DLD1 (cell line): ENCODE results near the gene BDP1.
"Not testable (repeated sequence)": the region's sequence is repeated elsewhere in the genome, so short reads cannot be mapped to it uniquely, and the experiment has no call there.

ENCODE experiments used
- in situ Hi-C: cut with HindIII; loops from 2 replicates; pipeline ENCODE4 v1.10.0; 2017; ENCODE audit warnings: low sequenced_read_pairs

BDP1 gene

DNA sequence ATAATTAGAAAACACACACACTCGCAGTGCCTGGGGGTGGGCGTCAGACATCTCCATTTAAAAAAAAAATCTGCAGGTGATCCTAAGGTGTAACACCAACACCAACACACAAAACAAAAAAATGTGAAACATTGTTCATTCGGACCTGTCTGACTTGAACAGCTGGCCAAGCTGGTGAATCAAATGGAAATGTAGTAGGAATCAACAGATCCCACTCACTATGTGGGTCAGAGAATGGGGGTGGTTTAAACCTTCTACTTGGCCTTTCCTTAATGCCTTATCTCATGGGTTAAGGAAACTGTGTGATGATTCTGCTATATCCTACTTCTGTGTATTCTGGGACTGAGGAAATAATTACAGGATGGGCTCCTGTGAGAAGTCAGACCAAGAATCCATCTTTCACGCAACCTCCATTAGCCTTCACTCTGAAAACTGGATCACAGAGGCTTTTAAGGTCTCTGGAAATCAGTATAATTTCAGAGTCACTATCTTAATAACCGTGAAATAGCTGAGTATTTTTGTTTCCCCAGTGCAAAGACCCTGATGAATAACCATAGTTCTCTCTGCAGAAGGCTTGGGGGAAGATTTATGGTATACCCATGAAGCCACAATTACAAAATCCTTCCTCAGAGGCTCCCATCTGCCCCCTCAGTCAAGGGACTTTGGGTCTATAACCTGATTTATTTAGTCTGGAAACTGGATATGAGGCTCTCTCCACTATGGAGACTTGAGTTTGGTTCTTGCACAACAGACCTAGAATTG lies 114.5 kb downstream of the BDP1 start:
- in situ Hi-C loops: no loop called here

DNA sequence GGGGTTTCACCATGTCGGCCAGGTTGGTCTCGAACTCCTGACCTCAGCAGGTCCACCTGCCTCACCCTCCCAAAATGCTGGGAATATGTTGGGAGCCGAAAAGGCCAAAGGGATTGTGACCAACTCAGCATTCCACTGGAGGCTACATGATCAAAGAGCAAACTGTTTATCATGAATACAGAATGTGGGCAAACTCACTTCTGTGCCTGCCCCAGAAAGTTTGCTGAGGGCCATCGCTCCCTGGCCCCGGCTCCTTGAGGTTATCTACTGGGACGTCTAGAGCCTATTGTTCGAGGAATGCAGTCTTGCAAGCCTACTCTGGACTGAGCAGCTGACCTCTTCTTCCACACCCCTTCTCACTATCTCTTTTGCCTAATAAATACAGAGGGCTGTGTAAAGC lies 116.4 kb downstream of the BDP1 start:
- in situ Hi-C loops: not testable (repeated sequence)

DNA sequence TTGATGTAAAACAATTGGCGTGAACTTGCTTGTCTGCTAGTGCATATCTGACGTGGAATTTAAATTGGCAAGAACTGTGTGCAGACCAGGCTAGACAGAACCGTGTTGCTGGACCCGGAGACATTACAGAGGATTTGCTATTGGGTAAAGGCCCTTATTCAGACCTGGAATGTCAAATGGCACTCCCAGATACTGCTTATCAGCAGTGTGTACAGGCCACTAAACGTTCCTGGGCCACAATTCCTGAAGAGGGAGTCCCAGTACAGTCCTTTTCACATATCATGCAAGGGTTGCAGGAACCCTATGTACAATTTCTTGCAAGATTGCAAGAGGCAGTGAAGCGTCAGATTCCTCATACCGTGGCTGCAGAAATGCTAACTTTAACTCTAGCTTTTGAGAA lies 118.1 kb downstream of the BDP1 start:
- in situ Hi-C loops: no loop called here

DNA sequence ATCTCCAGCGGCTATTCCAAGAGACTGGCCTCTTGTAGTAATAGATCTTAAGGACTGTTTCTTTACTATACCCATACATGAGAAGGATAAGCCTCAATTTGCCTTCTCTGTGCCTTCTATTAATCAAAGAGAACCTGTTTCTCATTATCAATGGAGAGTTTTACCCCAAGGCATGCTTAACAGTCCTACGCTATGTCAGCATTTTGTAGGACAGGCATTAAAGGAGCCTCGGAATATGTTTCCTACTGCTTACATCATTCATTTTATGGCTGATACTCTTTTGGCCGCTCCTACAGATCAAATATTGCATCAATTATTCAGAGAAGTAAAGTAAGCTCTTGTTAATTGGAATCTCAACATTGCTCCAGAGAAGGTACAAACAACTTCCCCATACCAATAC lies 120.1 kb downstream of the BDP1 start:
- in situ Hi-C loops: not testable (repeated sequence)

DNA sequence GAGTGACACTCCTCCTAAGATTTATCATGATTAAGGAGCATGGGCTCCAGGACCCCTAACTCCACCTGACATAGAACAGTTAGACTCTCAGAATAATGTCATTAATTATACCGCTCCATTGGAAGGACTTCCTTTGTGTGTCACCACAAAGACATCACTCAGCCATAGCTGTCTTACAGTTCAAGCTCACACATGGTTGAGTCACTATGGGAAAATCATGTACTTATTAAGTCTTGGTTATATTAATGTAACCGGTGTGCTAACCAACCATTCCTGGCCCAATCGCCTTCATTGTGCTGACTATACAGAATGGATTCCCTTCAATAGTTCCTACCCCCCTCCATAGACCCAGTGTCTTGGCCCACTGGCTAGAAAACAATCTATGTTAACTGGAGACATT lies 120.8 kb downstream of the BDP1 start:
- in situ Hi-C loops: no loop called here

DNA sequence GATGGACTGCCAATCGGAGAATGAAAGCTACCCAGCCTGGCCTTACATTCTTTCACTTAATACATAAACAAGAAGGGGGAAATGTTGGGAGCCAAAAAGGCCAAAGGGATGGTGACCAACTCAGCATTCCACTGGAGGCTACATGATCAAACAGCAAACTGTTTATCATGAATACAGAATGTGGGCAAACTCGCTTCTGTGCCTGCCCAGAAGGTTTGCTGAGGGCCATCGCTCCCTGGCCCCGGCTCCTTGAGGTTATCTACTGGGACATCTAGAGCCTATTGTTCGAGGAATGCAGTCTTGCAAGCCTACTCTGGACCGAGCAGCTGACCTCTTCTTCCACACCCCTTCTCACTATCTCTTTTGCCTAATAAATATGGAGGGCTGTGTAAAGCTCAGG lies 122.4 kb downstream of the BDP1 start:
- in situ Hi-C loops: not testable (repeated sequence)

DNA sequence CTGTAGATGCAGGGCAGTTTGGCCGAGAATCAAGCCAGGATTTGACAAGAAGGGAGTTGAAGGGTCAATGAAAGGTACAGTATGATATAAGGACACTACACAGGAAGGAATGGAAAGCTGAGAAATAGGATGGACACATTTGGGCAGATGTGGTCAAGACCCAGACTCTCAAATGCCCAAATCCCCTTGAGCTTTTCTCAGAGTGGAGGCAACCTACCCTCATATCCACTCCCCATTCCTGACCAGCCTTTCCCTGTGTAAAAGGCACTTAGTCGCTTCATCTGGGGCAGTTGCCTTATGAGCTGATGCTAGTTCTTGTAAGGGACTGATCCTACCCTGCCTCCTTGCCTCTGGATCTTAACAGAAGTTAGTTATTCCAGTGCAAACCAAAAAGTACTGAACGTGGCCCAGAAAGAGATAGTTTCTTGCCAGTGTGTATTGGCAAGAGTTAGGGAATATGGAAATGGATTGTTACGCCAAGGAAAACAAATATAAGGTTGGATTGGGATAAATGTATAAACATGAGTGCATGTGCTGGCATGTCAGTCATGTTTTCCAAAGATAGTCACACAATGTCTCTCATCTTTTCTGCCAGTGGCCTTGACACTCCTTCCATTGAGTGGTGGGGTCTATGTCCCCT lies 127.6 kb downstream of the BDP1 start:
- in situ Hi-C loops: no loop called here

DNA sequence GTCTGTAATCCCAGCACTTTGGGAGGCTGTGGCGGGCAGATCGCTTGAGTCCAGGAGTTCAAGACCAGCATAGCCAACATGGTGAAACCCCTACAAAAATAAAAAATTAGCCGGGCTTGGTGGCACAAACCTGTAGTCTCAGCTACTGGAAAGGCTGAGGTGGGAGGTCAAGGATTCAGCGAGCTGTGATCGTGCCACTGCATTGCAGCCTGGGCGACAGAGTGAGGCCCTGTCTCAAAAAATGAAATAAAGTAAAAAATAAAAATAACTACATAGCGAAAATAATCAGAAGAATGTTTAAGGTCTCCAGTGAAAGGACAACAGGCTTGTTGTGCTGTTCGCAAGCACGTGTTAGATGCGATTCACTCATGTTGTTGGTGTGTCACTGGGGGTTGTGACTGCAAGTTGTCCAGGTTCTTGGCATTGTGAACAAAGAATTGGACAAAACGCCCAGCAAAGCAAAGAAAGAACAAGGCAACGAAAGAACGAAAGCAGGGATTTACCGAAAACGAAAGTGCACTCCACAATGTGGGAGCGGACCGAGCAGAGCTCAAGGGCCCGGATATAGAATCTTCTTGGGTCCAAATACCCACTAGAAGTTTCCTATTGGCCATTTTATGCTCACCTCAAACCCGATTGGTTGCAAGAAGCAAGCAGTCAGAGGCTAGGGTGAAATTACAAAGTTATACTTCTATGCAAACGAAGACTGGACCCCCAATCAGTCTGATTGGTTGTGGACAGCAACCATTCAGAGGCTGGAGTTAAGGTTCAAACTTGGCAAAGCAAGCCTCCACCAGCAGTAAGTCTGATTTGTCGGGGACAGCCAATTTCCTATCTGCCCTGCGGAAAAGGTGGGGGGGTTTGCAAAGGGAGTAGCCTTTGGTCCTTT lies 130.8 kb downstream of the BDP1 start:
- in situ Hi-C loops: no loop called here

DNA sequence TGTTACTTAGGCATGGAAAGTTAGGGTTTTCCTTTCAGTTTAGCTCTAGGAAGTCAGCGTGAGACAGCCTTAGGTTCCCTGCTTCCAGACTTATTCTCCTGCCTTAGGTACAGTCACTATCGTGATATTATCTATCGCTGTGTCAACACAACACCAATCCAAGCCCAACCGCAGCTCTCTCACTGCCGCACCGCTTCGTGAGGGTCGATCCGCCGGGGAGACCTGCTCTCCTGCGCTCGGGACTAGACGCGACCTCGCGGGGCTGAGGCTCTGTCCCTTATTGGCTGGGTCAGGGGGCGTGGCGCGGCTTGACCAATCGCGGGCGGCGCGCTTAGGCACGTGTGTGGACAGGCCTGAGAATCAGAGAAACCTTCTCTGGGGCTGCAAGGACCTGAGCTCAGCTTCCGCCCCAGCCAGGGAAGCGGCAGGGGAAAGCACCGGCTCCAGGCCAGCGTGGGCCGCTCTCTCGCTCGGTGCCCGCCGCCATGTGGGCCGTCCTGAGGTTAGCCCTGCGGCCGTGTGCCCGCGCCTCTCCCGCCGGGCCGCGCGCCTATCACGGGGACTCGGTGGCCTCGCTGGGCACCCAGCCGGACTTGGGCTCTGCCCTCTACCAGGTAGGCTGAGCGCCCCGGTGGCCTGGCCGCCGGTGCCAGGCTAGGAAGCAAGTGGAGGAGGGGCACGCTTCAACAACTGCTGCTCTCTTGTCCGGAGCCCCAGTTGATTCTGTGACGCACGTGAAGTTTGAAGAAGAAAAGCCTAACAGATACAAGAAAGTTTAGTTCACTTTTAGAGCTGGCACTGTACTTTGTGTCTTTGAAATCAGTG lies 131.7 kb downstream of the BDP1 start, which contains the start of gene MCCC2:
Gene MCCC2, plus strand, starts transcription at position 400 of the 825 bp plus-strand sequence. Its CDS starts 86 bp downstream, at position 486.
- in situ Hi-C loops: no loop called here

DNA sequence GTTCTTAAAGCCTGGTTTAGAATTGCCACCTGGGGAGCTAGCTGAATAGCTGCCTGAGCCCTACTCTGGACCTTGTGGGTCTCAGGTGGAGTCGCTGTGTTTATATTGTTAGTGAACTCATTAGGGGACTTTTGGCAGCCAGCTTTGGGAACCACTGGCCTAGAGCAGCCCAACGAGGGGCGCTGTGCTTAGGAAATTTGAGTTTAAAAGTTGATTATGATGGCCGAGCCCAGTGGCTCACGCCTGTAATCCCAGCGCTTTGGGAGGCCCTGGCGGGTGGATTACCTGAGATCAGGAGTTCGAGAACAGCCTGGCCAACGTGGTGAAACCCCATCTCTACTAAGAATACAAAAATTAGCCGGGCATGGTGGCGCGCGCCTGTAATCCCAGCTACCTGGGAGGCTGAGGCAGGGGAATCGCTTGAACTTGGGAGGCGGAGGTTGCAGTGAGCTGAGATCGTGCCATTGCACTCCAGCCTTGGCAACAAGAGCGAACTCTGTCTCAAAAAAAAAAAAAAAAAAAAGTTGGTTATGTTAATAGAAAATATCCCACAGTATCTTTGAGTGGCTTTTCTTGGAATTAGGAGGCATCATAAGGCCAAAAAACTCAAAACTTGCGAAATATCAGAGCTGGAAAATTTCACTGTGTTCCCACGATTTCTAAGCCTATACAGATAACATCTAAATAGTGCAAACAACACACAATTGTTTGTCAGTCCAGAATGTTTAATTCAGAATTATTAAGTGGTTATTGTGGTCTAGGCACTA lies 132.5 kb downstream of the BDP1 start:
- in situ Hi-C loops: no loop called here

DNA sequence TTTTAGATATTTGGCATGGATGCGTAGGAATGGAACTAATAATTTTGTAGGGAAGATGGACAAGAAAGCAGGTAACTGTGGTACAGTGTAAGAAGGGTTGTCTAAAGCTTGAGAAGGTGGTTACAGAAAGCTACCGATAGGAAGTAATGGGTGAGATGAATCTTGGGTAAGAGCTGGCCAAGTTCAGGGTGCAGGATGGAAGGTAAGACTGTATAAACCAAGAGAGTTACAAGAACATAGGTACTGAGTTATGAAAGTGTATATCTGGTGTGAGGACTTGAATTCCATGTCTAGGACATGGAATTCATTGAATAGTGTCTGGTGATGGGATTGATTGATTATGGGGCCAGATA lies 133.1 kb downstream of the BDP1 start:
- in situ Hi-C loops: no loop called here

DNA sequence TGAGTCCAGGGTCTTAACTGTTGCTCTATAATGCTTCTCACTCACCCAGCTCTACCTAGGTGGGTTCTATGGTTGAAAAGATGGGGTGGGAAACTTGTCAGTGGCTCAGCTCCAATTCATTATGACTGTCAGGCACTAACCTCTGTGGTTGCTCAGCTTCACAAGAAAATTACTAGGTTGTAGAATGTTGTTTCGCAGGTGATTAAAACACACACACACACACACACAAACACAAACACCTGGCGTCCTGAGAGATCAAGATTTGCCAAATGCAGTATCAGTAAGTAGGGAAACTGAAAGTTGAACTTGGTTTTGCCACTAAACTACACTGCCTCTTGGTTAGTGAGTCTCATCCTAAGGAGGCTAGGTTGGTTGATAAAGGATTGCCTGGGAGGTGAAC lies 134.5 kb downstream of the BDP1 start:
- in situ Hi-C loops: no loop called here

DNA sequence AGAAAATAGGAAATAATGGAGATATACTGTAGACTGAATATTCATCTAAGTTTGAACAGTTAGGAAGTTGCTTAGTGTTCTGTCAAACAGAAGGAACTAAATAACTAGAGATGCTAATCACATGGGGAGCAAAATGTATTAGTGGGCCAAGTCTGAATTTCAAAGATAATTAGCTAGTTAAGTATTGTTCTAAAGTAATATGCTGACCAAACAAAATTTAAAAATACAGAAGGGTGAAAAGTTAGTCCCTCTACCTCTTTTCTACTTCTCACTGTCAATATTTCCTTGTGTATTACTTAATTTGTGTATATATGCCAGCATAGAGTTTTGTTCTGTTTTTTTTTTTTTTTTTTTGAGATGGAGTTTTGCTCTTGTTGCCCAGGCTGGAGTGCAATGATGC lies 135.6 kb downstream of the BDP1 start:
- in situ Hi-C loops: no loop called here

DNA sequence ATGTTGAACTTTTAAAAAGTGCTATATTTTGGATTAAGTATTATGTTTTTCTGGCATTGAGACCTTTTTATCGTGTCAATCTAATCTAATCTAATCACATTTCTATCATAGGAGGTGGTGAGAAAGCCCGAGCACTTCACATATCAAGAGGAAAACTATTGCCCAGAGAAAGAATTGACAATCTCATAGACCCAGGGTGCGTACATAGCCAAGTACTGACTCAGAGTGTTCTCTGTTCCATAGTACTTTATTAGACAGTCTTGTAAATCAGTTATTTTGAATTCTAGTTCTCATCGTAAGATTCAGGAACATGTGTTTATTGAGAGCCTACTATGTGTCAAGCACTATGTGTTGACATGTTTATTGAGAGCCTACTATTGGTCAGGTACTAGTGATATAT lies 140.7 kb downstream of the BDP1 start:
- in situ Hi-C loops: no loop called here

DNA sequence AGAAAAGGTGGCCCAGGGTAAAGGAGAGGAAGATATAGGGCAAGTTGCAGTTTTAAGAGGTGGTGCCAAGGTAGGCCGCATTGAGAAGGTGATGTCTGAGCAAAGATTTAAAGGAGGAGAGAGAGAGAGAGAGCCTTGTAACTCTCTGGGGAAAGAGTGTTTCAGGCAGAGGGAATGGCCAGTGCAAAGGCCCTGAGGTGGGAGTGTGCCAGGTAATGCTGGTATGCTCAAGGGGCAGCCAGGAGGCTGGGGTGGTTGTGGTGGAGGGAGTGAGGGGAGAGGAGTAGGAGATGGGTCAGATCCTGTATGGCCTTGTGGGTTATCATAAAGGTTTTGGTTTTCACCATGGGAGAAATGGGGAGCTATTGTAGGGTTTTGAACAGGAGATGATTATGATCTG lies 141.6 kb downstream of the BDP1 start:
- in situ Hi-C loops: no loop called here

DNA sequence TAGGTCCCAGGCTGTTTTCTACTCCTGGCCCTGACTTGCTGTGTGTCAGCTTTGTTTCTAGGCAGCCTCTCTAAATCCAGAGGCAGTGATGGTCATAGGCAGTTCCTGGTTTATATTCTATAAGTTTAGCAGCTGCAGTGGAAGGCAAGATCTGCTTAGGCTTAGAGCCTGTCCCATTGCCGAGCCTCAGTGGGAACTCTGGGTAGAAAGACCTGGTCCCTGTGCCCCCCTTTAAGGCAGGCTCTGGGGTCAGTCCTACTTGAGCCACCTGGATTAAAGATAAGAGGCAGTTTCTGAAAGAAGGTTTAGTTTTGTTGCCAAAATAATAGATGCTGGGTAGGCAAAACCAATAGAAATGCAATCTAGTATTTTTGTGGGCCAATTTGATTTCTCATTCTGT lies 145.3 kb downstream of the BDP1 start:
- in situ Hi-C loops: no loop called here

DNA sequence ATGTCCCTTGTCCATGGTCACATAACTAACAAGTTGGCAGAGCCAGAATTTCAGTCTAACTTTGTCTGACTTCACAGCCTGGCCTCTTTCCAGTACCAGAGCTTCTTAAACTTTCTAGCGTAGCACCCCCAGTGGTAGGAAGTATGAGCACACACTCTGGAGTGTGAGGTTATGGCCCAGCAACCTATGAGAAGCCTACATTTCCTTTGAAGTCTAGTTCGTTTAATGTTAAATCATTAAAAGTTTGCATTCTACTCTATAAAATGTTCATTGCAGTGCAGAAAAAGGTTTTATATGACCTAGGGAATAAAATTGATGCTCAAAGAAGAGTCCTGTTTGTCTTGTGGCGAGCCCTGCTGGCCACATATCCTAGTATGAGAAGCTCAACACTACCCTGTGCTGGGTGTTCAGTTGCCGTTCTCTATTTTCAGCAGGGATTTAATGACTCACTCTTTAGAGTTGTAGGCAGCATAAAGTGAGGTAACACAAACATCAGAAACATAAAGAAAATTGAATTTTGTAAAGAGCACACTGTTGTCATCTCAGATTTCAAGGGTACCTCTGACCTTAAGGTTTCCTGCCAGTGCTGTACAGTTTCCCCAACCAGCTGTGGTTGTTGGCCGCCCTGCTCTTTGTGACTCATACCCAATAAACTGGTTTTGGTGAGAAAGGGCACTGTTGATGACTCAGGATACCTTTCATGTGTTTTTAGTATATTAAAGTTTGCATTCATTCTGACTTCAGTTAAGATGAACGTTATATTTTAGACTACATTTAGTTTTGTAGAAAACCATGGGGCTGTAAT lies 146.0 kb downstream of the BDP1 start:
- in situ Hi-C loops: no loop called here

DNA sequence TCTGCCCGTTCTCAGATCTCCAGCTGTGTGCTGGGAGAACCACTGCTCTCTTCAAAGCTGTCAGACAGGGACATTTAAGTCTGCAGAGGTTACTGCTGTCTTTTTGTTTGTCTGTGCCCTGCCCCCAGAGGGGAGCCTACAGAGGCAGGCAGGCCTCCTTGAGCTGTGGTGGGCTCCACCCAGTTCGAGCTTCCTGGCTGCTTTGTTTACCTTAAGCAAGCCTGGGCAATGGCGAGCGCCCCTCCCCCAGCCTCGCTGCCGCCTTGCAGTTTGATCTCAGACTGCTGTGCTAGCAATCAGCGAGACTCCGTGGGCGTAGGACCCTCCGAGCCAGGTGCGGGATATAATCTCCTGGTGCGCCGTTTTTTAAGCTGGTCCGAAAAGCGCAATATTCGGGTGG lies 154.5 kb downstream of the BDP1 start:
- in situ Hi-C loops: not testable (repeated sequence)

DNA sequence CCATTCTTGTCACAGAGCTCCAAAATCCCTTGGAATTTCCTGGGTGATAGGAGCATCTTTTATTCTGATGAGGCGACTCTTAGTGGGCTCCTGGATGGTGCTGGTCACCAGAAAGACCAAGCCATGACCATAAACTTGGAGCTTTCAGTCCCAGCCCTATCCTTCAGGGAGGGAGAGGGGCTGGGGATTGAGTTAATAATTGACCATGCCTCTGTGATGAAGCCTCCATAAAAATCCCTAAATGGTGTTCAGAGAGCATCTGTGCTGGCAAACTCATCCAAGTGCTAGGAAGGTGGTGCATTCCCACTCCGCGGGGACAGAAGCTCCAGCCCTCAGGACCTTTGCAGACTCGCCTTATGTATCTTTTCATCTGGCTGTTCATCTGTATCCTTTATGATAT lies 160.4 kb downstream of the BDP1 start:
- in situ Hi-C loops: no loop called here
